GM10248 (cell line): ENCODE results near the gene CYTH2.

Source experiments
- CTCF ChIA-PET: fragments of 300-600 bp; sonication (Branson Sonifier 250); formaldehyde crosslinking; extraction: SDS; loops from one replicate; lab custom pipeline; 2021; ENCODE audit warnings: antibody characterized with exemption; lab: Yijun Ruan, JAX
- POLR2A ChIA-PET: fragments of 350-650 bp; sonication (Branson Sonifier 250); formaldehyde crosslinking; extraction: SDS; loops from one replicate; lab custom pipeline; 2020; ENCODE audit warnings: antibody characterized with exemption; lab: Yijun Ruan, JAX
- DNase-seq: peaks from one replicate; pipeline ENCODE4 v3.0.0; 2012; ENCODE audit errors: extremely low spot score
- CTCF ChIP-seq: IDR thresholded peaks from 2 replicates; pipeline ENCODE4 v1.5.1; 2012; ENCODE audit warnings: mild to moderate bottlenecking, low read depth; ENCODE audit errors: extremely low read depth, missing control alignments, control extremely low read depth

CYTH2 gene

GRCh38 chr19:48530770-48531169 is 61.6 kb downstream of the CYTH2 start:
- no peak for DNase-seq
- POLR2A ChIA-PET: no interaction called here
- TF ChIP-seq CTCF: no peak
- CTCF ChIA-PET: interaction anchor here (1.5 kb wide), 1 partner anchor 54 kb away, joined by 5 read pairs; no protein-coding TSS in a partner anchor
